ENCODE results near the gene TMPRSS2. TPM values are rescaled to one million over a fixed set of nuclear protein-coding genes. Genes with fewer than 3 reads are reported as not detected.

The TMPRSS2 gene
- total RNA-seq, 1 experiment from 2014 or later, result 1.1 TPM

- ChIA-PET CTCF (no interaction called here), RAD21 (ENCODE audit: low non-redundant PET in 1 of 2, low total read pairs in 2 of 2, uncharacterized antibody in 2 of 2, unreplicated experiment in 2 of 2) (no interaction called here), POLR2A (no interaction called here)
- no TSS peak for BruUV-seq (replicated peaks)
- H3K9ac ChIP-seq (ENCODE audit: low read length), result no peak overlapping the region
- H3K4me3 ChIP-seq (replicated peaks in 1 of 2; ENCODE audit: low read depth in 1 of 2, low read length in 2 of 2), result no peak overlapping the region
- no peak for DNase-seq (ENCODE audit: low read depth, low spot score)
- no peaks in the 10 kb centered on the region for H3K9me2 ChIP-seq (ENCODE audit: insufficient read depth)
- H3K9me3 ChIP-seq (ENCODE audit: control insufficient read depth in 1 of 2, insufficient read depth in 1 of 2, low read depth in 1 of 2, low read length in 2 of 2), result no peaks in the 10 kb centered on the region
- H4K20me1 ChIP-seq (ENCODE audit: insufficient read depth), result no peaks in the 10 kb centered on the region
- no peaks in the 10 kb centered on the region for H3K36me3 ChIP-seq (ENCODE audit: control insufficient read depth in 1 of 2, insufficient read depth in 2 of 2, low read length in 2 of 2)
- no peak for ATAC-seq
- H3K4me1 ChIP-seq (ENCODE audit: control insufficient read depth in 1 of 2, insufficient read depth in 2 of 2, low read length in 2 of 2), result no peaks in the 10 kb centered on the region
- intact Hi-C loops (cut with micrococcal nuclease), result loop anchor here (1.0 kb wide), 1 partner anchor 32 kb away; no protein-coding TSS in a partner anchor
- H3K4me2 ChIP-seq (ENCODE audit: low read length), result no peak overlapping the region
- no peaks in the 10 kb centered on the region for H3K79me2 ChIP-seq (ENCODE audit: insufficient read depth, low read length)
- H2AFZ ChIP-seq (ENCODE audit: low read depth, low read length, poor library complexity, severe bottlenecking), result no peak overlapping the region
- TF ChIP-seq RAD21 (IDR thresholded peaks at IDR 0.05; ENCODE audit: low read depth) (no peak), YY1 (IDR thresholded peaks at IDR 0.05; ENCODE audit: extremely low read depth, insufficient replicate concordance, low read depth, low read length) (no peak)
- TF ChIP-seq, protein P1, sequence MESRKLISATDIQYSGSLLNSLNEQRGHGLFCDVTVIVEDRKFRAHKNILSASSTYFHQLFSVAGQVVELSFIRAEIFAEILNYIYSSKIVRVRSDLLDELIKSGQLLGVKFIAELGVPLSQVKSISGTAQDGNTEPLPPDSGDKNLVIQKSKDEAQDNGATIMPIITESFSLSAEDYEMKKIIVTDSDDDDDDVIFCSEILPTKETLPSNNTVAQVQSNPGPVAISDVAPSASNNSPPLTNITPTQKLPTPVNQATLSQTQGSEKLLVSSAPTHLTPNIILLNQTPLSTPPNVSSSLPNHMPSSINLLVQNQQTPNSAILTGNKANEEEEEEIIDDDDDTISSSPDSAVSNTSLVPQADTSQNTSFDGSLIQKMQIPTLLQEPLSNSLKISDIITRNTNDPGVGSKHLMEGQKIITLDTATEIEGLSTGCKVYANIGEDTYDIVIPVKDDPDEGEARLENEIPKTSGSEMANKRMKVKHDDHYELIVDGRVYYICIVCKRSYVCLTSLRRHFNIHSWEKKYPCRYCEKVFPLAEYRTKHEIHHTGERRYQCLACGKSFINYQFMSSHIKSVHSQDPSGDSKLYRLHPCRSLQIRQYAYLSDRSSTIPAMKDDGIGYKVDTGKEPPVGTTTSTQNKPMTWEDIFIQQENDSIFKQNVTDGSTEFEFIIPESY (IDR thresholded peaks at IDR 0.05; ENCODE audit: extremely low read depth, insufficient replicate concordance, low read length), result no peak
- H3K27me3 ChIP-seq (ENCODE audit: insufficient read depth, low read length), result no peaks in the 10 kb centered on the region
- H3K27ac ChIP-seq (ENCODE audit: low read depth, low read length), result no peak overlapping the region
Measured at GRCh38 chr21:41447356-41447755, 60.6 kb downstream of the TMPRSS2 start.

DNA sequence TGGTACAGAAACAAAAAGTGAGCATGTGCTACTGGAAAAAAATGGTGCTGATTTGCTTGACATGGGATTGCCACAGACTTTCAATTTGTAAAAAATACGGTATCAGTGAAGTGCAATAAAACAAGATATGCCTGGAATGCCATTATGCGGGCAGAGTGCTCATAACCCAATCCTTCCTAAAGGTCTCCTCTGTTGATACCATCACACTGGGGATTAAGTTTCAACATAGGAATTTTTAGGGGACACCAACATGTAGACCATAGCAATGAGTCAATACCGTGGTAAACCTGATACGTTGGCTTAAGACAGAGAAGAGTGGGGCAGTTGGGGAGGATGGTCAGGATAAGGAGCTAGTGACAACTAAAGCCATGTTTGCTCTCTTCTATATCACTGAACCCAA is 61.4 kb downstream of the TMPRSS2 start:
- Histone ChIP-seq H3K27ac (ENCODE audit: low read depth, low read length) (no peak overlapping the region), H4K20me1 (ENCODE audit: insufficient read depth) (no peaks in the 10 kb centered on the region), H3K79me2 (ENCODE audit: insufficient read depth, low read length) (no peaks in the 10 kb centered on the region), H3K4me2 (ENCODE audit: low read length) (no peak overlapping the region), H3K36me3 (ENCODE audit: control insufficient read depth in 1 of 2, insufficient read depth in 2 of 2, low read length in 2 of 2) (no peaks in the 10 kb centered on the region), H3K4me3 (replicated peaks in 1 of 2; ENCODE audit: low read depth in 1 of 2, low read length in 2 of 2) (no peak overlapping the region), H3K9me3 (ENCODE audit: control insufficient read depth in 1 of 2, insufficient read depth in 1 of 2, low read depth in 1 of 2, low read length in 2 of 2) (no peaks in the 10 kb centered on the region), H3K9ac (ENCODE audit: low read length) (no peak overlapping the region), H3K4me1 (ENCODE audit: control insufficient read depth in 1 of 2, insufficient read depth in 2 of 2, low read length in 2 of 2) (no peaks in the 10 kb centered on the region), H2AFZ (ENCODE audit: low read depth, low read length, poor library complexity, severe bottlenecking) (no peak overlapping the region), H3K27me3 (ENCODE audit: insufficient read depth, low read length) (no peaks in the 10 kb centered on the region), H3K9me2 (ENCODE audit: insufficient read depth) (no peaks in the 10 kb centered on the region)
- ATAC-seq, result no peak
- ChIA-PET RAD21 (ENCODE audit: low non-redundant PET in 1 of 2, low total read pairs in 2 of 2, uncharacterized antibody in 2 of 2, unreplicated experiment in 2 of 2) (no interaction called here), POLR2A (no interaction called here), CTCF (no interaction called here)
- TF ChIP-seq POLR2AphosphoS5 (IDR thresholded peaks at IDR 0.05; ENCODE audit: low read depth, low read length), result no peak
- TF ChIP-seq POLR2A (IDR thresholded peaks at IDR 0.05; ENCODE audit: borderline replicate concordance, extremely low read depth, insufficient read depth, insufficient read length), result no peak
- no peak for TF ChIP-seq SIN3A (IDR thresholded peaks at IDR 0.05; ENCODE audit: low read depth)
- no peak for TF ChIP-seq SP1 (IDR thresholded peaks at IDR 0.05; ENCODE audit: low read depth)
- no peak for TF ChIP-seq EZH2phosphoT487 (IDR thresholded peaks at IDR 0.05; ENCODE audit: borderline replicate concordance)
- BruUV-seq (replicated peaks), result no TSS peak
- intact Hi-C loops (cut with micrococcal nuclease), result no loop called here
- no peak for DNase-seq (ENCODE audit: low read depth, low spot score)

Measured in HCT116 (cell line).